ENCODE measurements around the gene USP6NL. TPM values are rescaled to one million over a fixed set of nuclear protein-coding genes. Genes with fewer than 3 reads are reported as not detected.

USP6NL gene
- total RNA-seq, 1 experiment from 2014 or later = 24.6 TPM

- Histone ChIP-seq H3K9me2 (ENCODE audit: insufficient read depth) (no peaks in the 10 kb centered on the region), H3K36me3 (ENCODE audit: control insufficient read depth in 1 of 2, insufficient read depth in 2 of 2, low read length in 2 of 2) (0 out of 4 replicates have a peak, but pooled peaks cover 0 to 4% of the 10 kb centered on the region in 2 experiments), H3K4me3 (replicated peaks in 1 of 2; ENCODE audit: low read depth in 1 of 2, low read length in 2 of 2) (no peak overlapping the region), H3K4me2 (ENCODE audit: low read length) (no peak overlapping the region), H3K27me3 (ENCODE audit: insufficient read depth, low read length) (no peaks in the 10 kb centered on the region), H2AFZ (ENCODE audit: low read depth, low read length, poor library complexity, severe bottlenecking) (no peak overlapping the region), H4K20me1 (ENCODE audit: insufficient read depth) (no peaks in the 10 kb centered on the region; the same call in 1 of the 2 replicates), H3K9me3 (ENCODE audit: control insufficient read depth in 1 of 2, insufficient read depth in 1 of 2, low read depth in 1 of 2, low read length in 2 of 2) (peaks cover 0 to 5% of the 10 kb centered on the region in 2 experiments; a peak in 1 of 4 replicates), H3K9ac (ENCODE audit: low read length) (no peak overlapping the region), H3K27ac (ENCODE audit: low read depth, low read length) (no peak overlapping the region), H3K79me2 (ENCODE audit: insufficient read depth, low read length) (peaks cover 86% of the 10 kb centered on the region), H3K4me1 (ENCODE audit: control insufficient read depth in 1 of 2, insufficient read depth in 2 of 2, low read length in 2 of 2) (peaks cover 25 to 40% of the 10 kb centered on the region in 2 experiments)
- DNase-seq (ENCODE audit: low read depth, low spot score) (no peak), ATAC-seq (no peak)
- ChIA-PET CTCF (no interaction called here), POLR2A (no interaction called here), RAD21 (ENCODE audit: low non-redundant PET in 1 of 2, low total read pairs in 2 of 2, uncharacterized antibody in 2 of 2, unreplicated experiment in 2 of 2) (no interaction called here)
- no TSS peak for BruUV-seq (replicated peaks)
- TF ChIP-seq CBX3 (IDR thresholded peaks at IDR 0.05; ENCODE audit: low read depth) (peak; percentile 58; the same call in 1 of the 2 replicates), CEBPB (IDR thresholded peaks at IDR 0.05; ENCODE audit: low read depth) (no peak), MAX (IDR thresholded peaks at IDR 0.05) (no peak), POLR2A (IDR thresholded peaks at IDR 0.05; ENCODE audit: borderline replicate concordance, extremely low read depth, insufficient read depth, insufficient read length) (no peak), ELF1 (IDR thresholded peaks at IDR 0.05; ENCODE audit: borderline replicate concordance, low read depth) (no peak)
- intact Hi-C loops (cut with micrococcal nuclease) = no loop called here
These were observed 55.9 kb downstream of the USP6NL start for GRCh38 chr10:11555556-11555955.

GRCh38 chr10:11553773-11554381, 57.6 kb downstream of the USP6NL start:
- intact Hi-C loops (cut with micrococcal nuclease) = no loop called here
- POLR2A ChIA-PET = no interaction called here
- BruUV-seq (replicated peaks) = no TSS peak
- DNase-seq (ENCODE audit: low read depth, low spot score) = no peak
- RAD21 ChIA-PET (ENCODE audit: low non-redundant PET in 1 of 2, low total read pairs in 2 of 2, uncharacterized antibody in 2 of 2, unreplicated experiment in 2 of 2) = no interaction called here
- Histone ChIP-seq H3K9me3 (ENCODE audit: control insufficient read depth in 1 of 2, insufficient read depth in 1 of 2, low read depth in 1 of 2, low read length in 2 of 2) (peaks cover 0 to 5% of the 10 kb centered on the region in 2 experiments; a peak in 1 of 4 replicates), H4K20me1 (ENCODE audit: insufficient read depth) (no peaks in the 10 kb centered on the region; the same call in 1 of the 2 replicates), H3K79me2 (ENCODE audit: insufficient read depth, low read length) (peaks cover 85% of the 10 kb centered on the region), H3K9me2 (ENCODE audit: insufficient read depth) (no peaks in the 10 kb centered on the region), H3K4me3 (replicated peaks in 1 of 2; ENCODE audit: low read depth in 1 of 2, low read length in 2 of 2) (no peak overlapping the region), H3K36me3 (ENCODE audit: control insufficient read depth in 1 of 2, insufficient read depth in 2 of 2, low read length in 2 of 2) (0 out of 4 replicates have a peak, but pooled peaks cover 0 to 4% of the 10 kb centered on the region in 2 experiments), H3K4me1 (ENCODE audit: control insufficient read depth in 1 of 2, insufficient read depth in 2 of 2, low read length in 2 of 2) (peaks cover 25 to 40% of the 10 kb centered on the region in 2 experiments), H3K27me3 (ENCODE audit: insufficient read depth, low read length) (no peaks in the 10 kb centered on the region), H2AFZ (ENCODE audit: low read depth, low read length, poor library complexity, severe bottlenecking) (no peak overlapping the region), H3K27ac (ENCODE audit: low read depth, low read length) (no peak overlapping the region), H3K4me2 (ENCODE audit: low read length) (peak overlapping the region; percentile 67; the same call in 1 of the 2 replicates), H3K9ac (ENCODE audit: low read length) (no peak overlapping the region)
- TF ChIP-seq EGR1 (IDR thresholded peaks at IDR 0.05; ENCODE audit: low read depth) = no peak
- no peak for TF ChIP-seq YY1 (IDR thresholded peaks at IDR 0.05; ENCODE audit: extremely low read depth, insufficient replicate concordance, low read depth, low read length)
- TF ChIP-seq ATF3 (IDR thresholded peaks at IDR 0.05) = no peak
- TF ChIP-seq TCF7L2 (IDR thresholded peaks at IDR 0.05; ENCODE audit: borderline replicate concordance, extremely low read depth, insufficient read depth, insufficient read length) = no peak
- no peak for TF ChIP-seq FOSL1 (IDR thresholded peaks at IDR 0.05; ENCODE audit: low read depth)
- CTCF ChIA-PET = interaction anchor here (0.7 kb wide), 1 partner anchor 86 kb away, joined by 3 read pairs; no protein-coding TSS in a partner anchor
- no peak for ATAC-seq
